Activated CD4-positive, CD25-positive, alpha-beta regulatory T cell treated with anti-CD3 and anti-CD28 coated beads, Interleukin-2, amount 50 U/mL, for 72 hours (primary cell): Measurements from ENCODE around the gene WDR45B.
A peak's percentile ranks its signal among the peaks of the same experiment; 100 is the strongest.
"Not testable (repeated sequence)": the region's sequence is repeated elsewhere in the genome, so short reads cannot be mapped to it uniquely, and the experiment has no call there.

ENCODE experiments used
- DNase-seq: peaks from one replicate; pipeline ENCODE4 v3.0.0; 2021

The WDR45B gene

DNA sequence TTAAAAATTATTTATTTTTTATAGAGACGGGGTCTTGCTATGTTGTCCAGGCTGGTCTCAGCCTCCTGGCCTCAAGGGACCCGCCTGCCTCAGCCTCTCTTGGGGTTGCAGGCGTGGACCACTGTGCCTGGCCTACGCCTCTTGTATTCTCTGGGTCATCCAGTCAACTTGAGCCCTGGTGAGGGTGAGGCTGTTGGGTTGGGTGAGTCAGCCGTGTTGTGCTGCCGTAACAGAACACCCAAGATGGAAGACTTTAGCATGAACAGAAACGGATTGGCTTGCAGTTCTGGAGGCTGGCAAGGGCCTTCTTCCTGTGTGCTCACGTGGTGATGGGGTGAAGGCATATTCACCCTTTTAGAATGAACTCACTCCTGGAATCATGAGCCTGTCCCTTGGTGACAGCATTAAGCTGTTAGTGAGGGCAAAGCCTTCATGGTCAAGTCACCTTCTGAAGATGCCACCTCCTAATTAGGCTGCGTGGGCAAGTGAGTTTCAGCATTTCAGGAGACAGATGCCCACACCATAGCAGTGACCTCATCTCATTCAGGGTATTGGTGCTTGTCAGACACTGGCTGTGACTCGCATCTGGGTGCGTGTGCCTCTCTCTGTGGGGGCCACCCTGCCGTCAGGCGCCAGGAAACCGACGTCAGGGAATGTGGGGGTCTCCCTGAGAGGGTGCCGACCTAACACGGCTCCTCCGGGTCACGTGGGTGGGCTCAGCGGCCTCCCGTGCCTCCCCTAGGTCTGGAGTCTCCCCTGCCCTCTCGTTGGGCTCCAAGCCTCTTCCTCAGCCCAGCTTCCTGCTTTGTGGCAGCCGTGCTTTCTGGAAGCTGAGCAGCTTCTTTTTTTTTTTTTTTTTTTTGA lies 49.8 kb downstream of the WDR45B start:
- DNase-seq = no peak

DNA sequence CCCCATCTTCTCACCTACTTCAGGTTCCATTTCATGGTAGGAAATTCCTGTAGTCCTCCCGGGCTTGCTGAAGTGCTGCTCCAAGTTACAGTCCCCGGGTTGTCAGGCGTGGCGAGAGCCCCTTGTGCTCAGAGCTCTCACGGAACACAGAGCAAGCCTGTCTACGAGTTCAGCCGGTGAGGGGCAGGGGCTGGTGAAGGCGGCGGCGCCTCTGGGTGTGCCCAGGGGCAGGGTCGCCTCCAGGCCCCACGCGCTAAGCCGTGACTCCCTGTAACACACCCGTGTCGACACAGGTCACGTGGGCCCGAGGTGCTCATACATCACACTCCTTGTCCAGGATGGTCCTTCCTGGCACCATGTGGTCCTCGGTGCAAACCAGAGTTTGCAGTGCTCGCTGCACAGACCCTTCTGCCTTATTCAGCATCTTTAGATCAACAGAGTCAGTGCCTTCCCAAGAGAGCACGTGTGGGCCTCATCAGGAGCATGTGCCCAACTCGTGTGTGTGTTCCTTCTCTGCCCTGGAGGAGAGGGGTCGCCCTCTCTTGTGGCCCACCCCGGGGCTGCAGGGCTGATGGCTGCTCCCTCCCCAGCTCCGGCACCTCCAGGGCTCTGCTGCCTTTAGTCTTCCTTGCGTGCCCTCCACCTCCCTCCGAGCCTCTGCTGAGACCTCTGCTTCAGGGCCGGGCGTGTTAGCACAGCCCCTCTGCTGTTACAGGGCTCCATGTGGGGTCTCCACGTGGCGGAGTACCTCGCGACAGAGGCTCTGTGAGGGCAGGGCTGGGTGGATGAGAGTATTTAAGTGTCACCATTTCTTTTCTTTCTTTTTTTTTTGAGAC lies 51.2 kb downstream of the WDR45B start:
- no peak for DNase-seq

DNA sequence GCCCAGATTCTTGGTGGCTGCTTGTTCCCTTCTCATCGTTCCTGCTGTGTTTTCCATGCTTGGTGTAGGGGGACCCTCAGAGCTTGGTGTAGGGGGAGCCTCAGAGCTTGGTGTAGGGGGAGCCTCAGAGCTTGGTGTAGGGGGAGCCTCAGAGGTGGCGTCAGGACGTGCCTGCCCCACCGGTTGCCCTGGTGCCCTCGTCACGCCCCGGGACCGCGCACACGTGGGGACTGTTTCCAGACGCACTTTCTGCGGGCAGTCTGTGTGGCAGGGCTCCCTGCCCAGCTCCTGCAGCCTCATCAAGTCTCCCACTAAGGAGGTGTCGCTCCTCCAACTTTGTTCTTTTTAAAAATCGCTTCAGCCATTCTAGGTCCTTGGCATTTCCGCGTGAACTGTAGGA lies 51.9 kb downstream of the WDR45B start:
- no peak for DNase-seq

DNA sequence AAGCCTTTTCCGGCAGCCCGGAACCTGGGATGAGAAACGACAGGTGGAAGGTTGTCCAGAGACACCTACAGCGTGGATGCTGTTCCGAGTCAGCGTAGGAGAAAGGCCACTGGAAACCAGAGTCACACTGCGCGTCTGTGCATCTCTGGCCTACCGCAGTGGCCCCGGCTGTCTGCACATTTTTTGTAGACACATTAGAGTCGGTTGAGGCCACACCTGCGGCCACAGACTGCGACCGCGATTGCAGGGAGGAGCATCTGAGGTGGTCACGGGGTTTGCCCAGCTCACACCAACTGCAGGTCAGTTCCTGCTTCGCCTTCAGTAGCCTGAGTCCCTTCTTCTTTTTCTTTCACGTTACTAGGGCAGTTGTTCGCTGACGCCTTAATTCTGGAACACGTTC lies 52.4 kb downstream of the WDR45B start:
- no peak for DNase-seq

DNA sequence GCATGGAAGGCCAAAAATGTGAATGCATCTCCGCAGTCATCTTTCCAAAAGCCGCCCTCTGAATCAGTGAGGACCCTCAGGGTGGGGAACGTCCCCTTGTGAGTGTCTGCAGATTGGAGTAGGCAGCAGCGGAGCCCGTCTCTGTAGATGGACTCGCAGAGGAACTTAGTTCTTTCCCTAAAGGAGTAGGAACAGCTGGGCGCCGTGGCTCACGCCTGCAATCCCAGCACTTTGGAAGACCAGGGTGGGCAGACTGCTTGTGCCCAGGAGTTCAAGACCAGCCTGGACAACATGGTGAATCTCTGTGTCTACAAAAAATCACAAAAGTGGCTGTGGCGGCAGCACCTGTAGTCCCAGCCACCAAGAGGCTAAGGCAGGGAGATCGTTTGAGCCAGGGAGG lies 53.7 kb downstream of the WDR45B start:
- DNase-seq = no peak

DNA sequence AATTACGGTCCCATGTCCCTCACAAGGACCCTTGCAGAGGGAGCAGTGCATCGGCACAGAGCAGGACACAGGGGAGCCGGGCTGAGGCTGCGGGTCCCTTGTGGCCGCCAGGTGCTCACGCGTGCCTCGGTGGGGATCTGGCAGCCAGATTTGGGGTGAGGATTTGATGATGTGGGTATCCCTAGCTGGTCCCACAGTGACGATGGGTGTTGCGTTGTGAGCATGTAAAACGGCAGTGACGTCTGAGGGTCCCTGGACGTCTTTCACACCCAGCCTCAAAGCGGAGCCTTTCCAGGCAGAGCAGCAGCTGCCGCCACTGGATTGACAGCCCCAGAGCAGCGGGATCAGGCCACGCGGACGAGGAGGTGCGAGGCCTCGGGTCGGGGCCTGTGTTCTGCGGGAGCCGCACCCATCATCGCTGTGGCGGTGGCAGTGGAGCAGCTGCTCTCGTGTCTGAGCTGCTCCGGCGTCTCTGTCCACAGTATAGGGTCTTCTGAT lies 54.6 kb downstream of the WDR45B start:
- no peak for DNase-seq

DNA sequence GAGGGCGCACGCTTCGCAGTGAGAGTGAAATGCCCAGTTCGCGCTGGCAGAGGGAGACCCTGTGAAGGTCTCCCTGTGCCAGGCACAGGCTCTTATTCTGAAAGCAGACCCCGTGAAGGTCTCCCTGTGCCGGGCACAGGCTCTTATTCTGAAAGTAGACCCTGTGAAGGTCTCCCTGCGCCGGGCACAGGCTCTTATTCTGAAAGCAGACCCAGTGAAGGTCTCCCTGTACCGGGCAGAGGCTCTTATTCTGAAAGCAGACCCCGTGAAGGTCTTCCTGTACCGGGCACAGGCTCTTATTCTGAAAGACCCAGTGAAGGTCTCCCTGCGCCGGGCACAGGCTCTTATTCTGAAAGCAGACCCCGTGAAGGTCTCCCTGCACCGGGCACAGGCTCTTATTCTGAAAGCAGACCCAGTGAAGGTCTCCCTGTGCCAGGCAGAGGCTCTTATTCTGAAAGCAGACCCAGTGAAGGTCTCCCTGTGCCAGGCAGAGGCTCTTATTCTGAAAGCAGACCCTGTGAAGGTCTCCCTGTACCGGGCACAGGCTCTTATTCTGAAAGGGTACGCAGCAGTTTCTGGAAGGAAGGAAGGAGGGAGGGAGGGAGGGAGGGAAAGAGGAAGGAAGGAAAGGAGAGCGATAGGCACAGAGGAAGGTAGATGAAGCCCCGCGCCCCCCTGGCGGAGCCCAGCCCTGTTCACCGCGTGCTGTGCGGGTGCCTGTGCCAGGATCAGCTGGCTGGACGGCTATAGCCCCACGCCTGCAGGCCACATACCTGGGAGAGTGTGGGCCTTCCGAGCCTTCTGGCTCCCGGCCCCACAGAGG lies 55.3 kb downstream of the WDR45B start:
- DNase-seq = peak; percentile 52

DNA sequence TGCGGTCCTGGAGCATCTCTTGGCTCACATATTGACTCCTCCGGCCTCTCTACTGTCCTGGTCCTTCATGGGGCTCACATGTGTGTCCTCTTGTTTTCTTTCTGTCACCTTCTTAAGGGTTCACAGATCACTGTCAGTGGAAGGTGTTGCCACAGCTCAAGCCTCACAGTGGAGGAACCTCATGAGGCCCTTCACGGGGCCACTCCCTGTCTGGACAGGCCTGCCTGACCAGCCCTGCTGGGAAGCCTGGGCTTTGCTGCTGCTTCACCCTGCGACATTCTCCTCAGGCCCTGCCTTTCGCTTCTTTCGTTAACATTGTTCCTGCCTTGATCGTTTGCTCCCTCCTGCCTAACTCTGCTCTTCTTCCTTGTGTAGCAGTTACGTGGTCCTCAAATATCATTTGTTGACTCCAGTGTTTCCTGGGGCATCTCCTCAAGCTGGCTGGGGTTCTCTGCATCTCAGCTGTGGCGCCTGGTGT lies 55.9 kb downstream of the WDR45B start:
- no peak for DNase-seq

DNA sequence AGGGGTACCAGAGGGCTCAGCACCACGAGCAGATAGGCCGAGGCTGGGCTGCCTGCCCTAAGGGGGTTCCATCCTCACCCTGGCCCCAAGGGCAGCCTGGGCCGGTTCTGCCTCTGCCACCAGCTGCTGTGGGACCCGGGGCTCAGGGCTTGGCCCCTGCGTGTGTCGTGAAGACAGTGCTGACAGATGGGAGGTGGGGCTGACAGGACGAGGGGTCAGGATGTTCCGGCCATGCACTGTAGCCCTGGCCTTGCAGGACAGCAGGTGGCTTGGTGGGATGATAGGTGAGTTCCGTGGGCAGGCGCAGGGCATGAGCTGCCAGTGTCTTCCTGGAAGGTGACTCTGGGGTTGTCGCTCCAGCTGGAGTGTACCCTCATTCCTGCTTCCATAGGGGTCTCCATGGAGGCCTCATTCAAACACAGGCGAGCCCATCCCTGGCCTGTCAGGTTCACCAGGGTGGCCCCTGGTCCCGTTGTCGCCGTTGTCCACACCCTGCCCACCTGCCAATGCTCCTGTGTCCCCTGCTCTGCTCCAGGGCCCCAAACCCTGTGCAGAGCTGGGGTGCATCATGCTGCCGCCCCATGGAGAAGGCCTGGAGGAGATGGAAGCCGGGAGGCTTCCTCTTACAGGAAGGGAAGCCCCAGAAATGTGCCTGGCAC lies 57.2 kb downstream of the WDR45B start:
- DNase-seq = no peak

DNA sequence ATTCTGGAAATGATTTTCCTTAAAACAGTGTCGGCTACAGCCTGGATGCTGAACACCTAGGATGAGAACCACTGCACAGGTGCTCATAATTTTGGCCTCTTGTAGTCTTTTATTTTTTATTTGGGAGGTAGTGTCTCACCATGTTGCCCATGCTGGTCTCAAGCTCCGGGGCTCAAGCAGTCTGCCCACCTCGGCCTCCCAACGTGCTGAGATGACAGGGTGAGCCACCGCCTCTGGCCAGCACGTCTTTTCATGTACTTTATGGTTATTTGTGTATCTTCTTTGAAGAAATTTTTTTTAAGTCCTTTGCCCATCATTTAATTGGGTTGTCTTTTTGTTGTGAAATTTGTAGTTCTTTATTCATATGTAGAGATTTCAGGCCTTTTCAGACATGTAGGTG lies 58.0 kb downstream of the WDR45B start:
- DNase-seq = no peak

DNA sequence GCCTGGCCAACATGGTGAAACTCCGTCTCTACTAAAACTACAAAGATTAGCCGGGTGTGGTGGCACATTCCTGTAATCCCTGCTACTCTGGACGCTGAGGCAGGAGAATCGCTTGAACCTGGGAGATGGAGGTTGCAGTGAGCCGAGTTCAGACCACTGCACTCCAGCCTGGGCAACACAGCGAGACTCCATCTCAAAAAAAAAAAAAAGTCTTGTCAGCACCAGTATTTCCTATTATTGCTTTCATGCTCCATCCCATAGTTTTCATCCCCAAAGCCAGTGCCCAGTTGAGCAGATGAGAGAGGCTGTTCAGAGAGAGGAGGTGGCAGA lies 58.4 kb downstream of the WDR45B start:
- DNase-seq = no peak

DNA sequence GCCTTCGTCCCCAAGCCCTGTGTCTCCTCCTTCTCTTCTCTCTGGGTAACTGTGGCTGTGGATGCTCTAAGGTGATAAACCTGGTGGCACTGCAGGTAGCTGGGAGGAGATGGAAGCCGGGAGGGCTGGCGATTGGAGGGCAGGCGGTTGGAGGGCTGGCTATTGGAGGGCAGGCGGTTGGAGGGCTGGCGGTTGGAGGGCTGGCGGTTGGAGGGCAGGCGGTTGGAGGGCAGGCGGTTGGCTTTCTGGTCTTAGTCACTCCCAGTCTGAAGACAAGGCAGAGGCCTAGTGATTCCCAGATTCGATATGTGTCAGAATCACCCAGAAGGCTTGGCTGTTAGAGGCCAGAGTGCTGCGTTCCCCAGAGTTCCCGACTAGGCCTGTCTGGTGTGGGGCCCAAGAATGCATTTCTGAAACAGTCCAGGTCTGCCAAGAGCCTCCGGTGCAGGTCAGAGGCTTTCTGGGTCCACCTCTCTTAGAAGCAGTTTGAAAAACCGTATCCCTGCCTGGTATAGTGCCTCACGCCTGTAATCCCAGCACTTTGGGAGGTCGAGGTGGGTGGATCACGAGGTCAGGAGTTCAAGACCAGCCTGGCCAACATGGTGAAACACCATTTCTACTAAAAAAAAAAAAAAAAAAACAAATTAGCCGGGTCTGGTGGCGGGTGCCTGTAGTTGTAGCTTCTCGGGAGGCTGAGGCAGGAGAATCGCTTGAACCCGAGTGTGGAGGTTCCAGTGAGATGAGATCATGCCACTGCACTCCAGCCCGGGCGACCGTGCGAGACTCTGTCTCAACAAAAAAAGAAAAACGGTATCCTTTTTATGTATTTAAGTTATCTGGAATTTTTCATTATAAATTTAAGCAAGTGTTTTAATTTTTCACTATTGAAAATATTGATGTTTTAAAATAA lies 59.7 kb downstream of the WDR45B start:
- DNase-seq = no peak

DNA sequence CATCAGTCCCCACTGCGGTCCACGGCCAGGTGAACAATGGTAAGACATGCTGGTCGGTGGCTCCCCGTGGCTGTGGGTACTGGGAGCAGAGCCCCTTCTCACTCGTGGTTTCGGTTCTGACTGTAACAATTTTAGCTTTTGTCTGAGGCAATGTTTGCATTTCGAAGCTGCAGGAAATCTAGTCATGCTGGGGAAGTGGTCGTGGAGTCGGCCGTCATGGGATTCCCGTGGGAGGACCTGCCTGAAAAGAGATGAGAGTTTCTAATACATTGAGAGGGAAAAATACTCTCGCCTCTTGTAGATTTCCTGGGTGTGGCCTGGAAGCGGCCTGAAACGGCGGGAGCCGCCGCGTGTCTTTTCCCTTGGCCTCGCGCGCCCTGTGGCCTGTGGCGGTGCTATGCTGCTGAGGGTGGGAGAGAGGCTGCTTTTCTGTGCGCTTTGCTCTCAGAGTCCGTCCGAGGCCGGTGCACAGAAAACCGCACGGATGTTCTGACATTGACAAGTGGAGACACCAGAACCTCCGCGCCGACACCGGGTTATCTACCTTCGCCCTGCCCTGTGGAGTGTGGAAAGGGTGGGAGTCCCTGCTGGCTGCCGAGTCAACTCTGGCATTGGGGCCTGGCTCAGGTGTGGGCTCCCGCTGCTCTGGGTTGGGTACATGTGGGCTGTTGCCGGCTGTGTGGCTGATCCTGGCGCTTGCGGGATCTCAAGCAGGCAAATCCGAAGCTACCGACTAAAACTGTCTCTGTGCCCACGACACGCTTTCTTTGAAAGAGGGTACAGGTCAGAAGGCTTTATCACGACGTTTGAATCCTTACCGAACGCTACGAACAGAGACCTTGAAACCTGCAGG lies 60.8 kb downstream of the WDR45B start:
- no peak for DNase-seq

DNA sequence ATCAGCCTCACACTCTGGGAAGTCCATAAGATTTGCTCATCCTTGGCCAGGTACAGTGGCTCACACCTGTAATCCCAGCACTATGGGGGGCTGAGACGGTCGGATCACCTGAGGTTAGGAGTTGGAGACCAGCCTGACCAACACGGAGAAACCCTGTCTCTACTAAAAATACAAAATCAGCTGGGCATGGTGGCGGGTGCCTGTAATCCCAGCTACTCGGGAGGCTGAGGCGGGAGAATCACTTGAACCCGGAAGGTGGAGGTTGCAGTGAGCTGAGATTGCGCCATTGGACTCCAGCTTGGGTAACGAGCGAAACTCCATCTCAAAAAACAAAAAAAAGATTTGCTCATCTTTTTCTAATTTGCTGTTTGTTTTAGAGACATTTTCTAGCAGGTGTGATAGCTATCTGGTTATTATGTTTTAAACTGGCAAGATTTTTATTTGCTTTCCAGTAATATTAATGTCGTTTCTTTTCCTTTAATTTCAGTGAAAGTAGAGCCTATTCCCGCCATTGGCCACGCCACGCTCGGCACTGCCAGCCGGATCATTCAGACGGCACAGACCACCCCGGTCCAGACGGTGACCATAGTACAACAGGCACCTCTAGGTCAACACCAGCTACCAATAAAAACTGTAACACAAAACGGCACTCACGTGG lies 61.5 kb downstream of the WDR45B start:
- no peak for DNase-seq

DNA sequence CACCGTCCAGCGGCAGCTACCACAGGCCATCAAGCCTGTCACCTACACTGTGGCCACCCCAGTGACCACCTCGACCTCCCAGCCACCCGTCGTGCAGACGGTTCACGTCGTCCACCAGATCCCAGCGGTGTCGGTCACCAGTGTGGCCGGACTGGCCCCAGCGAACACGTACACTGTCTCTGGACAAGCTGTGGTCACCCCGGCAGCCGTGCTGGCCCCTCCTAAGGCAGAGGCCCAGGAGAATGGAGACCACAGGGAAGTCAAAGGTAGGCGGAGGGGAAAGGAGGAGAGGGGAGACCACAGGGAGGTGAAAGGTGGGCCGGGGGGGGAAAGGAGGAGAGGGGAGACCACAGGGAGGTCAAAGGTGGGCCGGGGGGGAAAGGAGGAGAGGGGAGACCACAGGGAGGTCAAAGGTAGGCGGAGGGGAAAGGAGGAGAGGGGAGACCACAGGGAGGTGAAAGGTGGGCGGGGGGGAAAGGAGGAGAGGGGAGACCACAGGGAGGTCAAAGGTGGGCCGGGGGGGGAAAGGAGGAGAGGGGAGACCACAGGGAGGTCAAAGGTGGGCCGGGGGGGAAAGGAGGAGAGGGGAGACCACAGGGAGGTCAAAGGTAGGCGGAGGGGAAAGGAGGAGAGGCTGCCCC lies 62.2 kb downstream of the WDR45B start:
- not testable (repeated sequence) for DNase-seq

DNA sequence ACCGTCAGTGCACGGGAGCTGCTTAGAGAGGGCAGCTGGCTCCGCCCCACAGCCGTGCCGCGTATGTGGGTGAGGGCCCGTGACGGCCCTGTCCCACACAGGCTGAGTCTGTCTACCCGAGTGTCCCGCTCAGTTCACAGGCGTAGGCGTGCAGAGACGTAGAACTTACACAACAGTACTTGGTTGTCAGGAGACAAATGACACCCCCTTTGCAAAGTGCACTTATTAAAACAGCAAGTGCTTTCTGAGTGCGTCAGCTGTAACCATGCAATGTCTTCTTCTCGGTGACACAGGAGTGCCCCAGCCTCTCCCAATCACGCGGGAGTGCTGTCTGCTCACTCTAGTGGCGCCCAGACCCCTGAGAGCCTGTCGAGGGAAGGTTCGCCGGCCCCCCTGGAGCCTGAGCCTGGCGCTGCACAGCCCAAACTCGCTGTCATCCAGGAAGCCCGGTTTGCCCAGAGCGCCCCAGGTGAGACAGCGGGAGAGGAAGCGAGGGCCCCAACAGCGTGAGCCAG lies 64.5 kb downstream of the WDR45B start:
- no peak for DNase-seq

DNA sequence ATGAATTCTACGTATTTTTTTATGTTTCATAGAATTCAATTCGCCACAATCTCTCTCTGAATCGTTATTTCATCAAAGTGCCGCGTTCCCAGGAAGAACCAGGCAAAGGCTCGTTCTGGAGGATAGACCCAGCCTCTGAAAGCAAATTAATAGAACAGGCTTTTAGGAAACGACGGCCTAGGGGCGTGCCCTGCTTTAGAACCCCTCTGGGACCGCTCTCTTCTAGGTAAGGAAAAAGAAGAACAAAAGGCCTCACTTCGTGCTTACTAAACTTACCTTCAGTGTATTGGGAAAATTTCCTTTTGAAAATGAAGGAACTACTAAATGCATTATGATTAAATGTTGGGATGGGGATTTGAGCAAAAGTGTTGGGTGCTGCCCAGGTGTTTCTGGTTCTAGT lies 65.5 kb downstream of the WDR45B start:
- DNase-seq = no peak

DNA sequence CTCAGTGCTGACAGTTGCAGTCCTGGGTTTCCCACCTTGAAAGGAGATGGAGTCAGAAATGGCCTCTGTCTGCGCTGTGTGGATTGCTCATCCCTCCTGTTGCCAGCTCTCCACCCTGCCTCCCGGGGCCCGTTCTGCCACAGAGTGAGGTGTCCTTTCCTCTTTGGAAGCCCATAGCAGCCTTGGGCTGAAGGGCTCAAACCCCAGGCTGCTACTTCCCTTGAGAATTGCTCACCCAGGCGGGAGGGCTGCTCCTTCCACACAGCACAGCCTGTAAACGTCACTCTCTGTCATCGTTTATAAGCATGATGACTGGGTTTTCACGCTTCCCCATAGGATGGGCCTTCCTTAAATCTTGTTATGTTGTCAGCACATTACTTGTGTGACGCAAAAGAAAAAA lies 66.0 kb downstream of the WDR45B start:
- DNase-seq = no peak

DNA sequence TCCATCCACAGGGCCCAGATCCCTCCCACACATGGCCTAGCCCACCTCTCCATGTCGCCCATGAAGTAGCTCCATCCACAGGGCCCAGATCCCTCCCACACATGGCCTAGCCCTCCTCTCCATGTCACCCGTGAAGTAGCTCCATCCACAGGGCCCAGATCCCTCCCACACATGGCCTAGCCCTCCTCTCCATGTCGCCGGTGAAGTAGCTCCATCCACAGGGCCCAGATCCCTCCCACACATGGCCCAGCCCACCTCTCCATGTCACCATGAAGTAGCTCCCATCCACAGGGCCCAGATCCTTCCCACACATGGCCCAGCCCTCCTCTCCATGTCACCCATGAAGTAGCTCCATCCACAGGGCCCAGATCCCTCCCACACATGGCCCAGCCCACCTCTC lies 68.3 kb downstream of the WDR45B start:
- DNase-seq = not testable (repeated sequence)
